HS-5 (cell line): ENCODE data around the gene PLEK.
"Not testable (repeated sequence)": the region's sequence is repeated elsewhere in the genome, so short reads cannot be mapped to it uniquely, and the experiment has no call there.

ENCODE experiments used
- DNase-seq: peaks from one replicate; pipeline ENCODE4 v3.0.0-alpha.2; 2012; ENCODE audit warnings: low read depth

PLEK gene

GRCh38 chr2:68384485-68385107 is 19.5 kb downstream of the PLEK start:
- no peak for DNase-seq

DNA sequence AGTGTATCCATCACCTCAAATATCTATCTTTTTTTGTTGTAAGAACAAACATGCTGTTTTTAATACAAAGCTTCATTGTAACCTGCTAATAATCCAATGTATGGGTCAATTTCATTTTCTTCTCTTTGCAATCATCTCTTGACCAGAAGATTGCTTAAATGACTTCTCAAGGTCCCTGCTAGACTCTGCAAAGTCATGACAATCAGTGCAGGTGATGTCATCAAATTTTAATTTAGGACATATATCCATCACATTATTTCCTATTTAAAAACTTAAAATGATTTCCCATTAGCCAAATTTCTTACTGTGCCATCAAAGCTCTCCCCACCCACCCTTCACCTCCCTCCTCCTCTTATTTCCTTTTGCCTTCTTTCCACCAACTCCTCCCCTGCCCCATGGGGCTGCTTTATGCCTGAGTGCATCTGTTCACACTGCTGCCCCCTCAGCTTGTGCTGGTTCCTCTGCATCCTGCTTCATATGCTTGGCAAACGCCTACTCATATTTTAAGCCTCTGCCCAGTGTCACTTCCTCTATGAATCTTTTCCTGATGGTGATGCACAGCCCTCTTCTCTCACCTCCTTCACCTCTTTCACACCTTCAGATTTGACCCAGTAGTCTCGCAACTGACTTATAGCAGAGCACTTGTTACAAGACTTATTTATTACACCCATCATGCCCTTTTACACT is 20.3 kb downstream of the PLEK start:
- DNase-seq: no peak

- DNase-seq: no peak
Observed at GRCh38 chr2:68385907-68386287, 20.8 kb downstream of the PLEK start.

DNA sequence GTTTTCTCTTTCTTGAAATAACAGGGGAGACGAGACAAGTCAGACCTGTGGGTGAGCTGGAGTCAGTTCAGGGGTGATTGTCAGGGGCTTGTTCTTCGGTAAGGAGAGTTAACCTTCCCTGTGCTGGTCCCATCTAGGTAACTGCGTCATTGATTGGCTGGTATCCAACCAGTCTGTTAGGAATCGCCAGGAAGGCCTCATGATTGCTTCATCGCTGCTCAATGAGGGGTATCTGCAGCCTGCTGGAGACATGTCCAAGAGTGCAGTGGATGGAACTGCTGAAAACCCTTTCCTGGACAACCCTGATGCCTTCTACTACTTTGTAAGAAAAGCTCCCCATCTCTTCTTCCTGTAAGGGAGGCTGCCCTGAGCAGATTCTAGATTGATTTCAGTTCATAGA is 21.3 kb downstream of the PLEK start:
- DNase-seq: no peak

- DNase-seq: no peak
Observed at GRCh38 chr2:68387408-68388350, 22.6 kb downstream of the PLEK start.

DNA sequence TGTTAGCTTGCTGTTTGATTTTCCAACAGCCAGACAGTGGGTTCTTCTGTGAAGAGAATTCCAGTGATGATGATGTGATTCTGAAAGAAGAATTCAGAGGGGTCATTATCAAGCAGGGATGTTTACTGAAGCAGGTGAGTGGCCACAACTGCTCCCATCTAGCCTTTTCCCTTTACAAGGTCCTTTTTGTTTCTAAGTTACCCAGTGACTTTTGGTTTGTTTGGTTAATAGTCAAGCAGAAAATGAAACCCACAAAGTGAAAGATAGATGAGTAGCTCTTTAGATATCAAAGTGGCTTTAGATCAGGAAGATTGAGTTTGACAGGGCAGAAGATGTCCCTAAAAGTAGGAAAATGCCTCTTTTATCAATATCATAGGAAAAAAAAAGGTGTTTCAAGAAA is 23.3 kb downstream of the PLEK start:
- no peak for DNase-seq

- no peak for DNase-seq
Observed at GRCh38 chr2:68388772-68389171, 23.7 kb downstream of the PLEK start.

DNA sequence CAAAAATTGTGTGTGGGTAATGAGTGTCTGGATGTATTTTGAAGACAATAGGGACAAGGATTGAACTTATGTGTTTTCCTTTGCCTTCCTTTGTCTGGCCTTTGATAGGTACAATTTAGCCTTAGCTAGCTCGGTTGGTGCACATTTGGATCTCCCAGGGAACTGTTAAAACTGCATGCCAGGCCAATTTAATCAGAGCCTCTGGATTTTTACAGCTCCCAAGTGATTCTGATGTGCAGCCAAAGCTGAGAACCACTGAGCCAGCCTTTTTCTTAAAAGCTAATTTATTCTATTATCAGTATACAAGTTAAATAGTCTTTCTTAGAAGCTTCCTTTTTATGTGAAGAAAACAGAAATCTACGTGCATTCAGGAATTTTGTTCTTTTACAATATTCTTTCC is 25.0 kb downstream of the PLEK start:
- no peak for DNase-seq

GRCh38 chr2:68390586-68390985 is 25.5 kb downstream of the PLEK start:
- no peak for DNase-seq

DNA sequence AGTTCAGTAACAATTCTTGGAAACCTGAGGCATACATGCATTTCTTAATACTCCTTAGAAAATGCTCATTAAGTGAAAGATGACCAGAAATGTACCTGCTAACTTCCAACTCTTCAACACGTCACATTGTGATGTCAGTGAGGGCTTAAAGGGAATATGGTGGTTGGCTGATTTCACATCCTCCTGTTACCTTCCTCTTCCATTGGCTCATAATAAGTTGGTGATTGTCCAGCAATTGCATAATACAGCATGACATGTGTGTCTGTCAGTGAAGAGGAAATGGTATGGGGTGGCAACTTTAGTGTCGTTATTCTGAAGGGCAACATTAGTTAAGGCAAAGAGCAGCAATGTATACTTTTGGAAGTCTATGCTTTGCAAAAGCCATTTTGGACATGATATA is 26.0 kb downstream of the PLEK start:
- no peak for DNase-seq

DNA sequence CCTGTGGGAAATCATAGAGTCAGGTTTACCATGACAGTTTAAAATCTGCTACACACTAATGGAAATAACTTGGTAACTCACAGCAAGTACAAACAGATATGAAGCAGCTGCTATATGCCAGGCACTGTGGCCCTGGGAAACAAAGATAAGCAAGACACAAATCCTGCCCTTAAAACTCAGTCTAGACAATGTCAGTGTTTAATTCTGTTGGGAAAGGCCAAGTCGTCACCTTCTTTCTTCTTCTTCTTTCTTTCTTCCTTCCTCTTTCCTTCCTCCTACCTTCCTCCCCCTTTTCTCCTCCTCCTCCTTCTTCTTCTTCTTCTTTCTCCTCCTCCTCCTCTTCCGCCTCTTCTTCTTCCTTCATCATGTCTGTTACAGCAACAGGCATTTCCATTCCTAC is 26.8 kb downstream of the PLEK start:
- no peak for DNase-seq

- DNase-seq: no peak
Observed at GRCh38 chr2:68396093-68396492, 31.0 kb downstream of the PLEK start.

GRCh38 chr2:68397704-68398263 is 32.7 kb downstream of the PLEK start:
- DNase-seq: not testable (repeated sequence)

GRCh38 chr2:68403199-68403644 is 38.1 kb downstream of the PLEK start:
- no peak for DNase-seq

- no peak for DNase-seq
Observed at GRCh38 chr2:68404164-68404563, 39.1 kb downstream of the PLEK start.

DNA sequence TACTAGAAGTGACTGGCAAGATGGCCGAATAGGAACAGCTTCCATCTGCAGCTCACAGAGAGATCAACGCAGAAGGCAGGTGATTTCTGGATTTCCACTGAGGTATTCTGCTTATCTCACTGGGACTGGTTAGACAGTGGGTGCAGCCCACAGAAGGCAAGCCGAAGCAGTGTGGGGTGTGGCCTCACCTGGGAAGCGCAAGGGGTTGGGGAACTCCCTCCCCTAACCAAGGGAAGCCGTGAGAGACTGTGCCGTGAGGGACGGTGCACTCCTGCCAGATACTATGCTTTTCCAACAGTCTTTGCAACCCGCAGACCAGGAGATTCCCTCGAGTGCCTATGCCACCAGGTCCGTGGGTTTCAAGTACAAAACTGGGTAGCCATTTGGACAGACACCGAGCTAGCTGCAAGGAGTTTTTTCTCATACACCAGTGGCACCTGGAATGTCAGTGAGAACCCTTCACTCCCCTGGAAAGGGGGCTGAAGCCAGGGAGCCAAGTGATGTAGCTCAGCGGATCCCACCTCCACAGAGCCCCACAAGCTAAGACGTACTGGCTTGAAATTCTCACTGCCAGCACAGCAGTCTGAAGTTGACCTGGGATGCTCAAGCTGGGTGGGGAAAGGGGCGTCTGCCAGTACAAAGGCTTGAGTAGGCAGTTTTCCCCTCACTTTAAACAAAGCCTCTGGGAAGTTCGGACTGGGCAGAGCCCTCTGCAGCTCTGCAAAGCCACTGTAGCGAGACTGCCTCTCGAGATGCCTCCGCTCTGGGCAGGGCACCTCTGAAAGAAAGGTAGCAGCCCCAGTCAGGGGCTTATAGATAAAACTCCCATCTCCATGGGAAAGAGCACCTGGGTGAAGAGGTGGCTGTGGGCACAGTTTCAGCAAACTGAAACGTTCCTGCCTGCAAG is 40.1 kb downstream of the PLEK start:
- no peak for DNase-seq

DNA sequence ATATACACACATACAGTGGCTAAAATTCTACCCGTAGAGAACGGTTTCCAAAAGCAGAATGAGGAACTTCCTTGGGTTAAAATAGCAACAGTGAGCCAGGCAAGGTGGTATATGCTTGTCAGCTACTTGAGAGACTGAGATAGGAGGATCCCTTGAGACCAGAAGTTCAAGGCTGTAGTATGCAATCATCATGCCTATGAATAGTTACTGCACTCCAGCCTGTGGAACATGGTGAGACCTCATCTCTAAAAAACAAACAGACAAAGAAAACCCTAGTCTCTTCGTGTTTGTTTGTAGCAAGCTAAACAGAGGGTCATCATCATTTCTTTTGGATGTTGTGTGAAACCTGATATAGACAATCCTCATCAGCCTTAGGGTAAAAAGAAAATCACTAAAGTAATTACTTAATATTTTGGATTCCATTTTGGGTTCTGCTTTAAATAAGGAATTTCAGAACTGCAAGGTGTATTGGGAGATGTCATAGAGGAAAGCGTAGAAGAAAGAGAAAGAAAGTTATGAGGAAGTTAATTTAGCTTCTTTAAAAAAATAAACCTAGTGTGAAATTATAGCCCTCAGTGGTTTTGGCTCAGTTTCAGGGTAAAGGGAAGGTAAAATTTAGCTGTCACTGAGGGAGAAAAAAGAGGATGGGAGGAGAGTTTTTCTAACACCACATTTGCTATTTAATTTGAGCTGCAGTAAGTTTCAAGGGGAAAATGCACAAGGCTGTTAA is 46.5 kb downstream of the PLEK start:
- no peak for DNase-seq

GRCh38 chr2:68412127-68412819 is 47.2 kb downstream of the PLEK start:
- no peak for DNase-seq

- DNase-seq: no peak
Observed at GRCh38 chr2:68413466-68413865, 48.4 kb downstream of the PLEK start.

DNA sequence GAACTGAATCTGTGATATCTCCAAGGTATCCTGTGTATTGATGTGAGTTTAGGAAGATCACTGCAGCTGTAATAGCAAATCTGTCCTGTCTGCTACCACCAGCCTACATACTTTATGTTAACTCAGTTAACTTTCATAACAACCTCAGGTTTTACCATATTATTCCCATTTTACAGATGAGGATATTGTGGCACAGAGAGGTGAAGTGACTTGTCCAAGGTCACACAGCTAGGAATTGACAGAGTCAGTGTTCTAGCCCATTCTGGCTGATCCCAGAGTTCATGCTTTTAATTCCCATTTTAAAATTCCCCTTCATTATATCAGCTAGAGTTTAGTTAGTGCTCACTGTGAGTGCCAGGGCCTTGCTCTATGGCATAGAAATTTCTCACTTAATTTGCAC is 49.4 kb downstream of the PLEK start:
- no peak for DNase-seq
